Stimulated activated CD4-positive, alpha-beta T cell treated with anti-CD3 and anti-CD28 coated beads, TNF-alpha, amount 100 ng/mL, for 1 hour (primary cell): ENCODE data around the gene CCDC12.

Source experiments
- DNase-seq, 3 donors: peaks; one replicate each; pipeline ENCODE4 v3.0.0-alpha.2; 2020; ENCODE audit warnings: low read depth in 3 of 3, low spot score in 1 of 3

The CCDC12 gene

DNA sequence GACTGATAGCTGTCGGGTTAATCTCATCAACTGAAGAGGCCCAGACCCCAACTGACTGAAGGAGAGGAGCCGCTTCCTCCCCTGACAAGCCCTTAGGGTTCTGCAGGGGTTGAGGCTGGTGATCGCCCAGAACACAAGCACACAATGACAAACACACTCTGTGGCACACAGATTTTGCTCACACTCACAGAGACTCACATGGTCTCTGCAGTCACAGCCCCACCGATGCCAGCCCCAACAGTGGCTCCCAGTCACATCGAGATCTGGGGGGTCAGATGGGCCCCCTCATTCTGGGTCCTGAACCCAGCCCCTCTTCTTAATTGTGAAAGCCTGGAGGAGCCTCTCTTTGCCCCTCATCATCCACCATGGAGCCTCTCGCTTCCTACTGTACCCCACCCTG, 82.3 kb downstream of the CCDC12 start:
- DNase-seq: no peak

DNA sequence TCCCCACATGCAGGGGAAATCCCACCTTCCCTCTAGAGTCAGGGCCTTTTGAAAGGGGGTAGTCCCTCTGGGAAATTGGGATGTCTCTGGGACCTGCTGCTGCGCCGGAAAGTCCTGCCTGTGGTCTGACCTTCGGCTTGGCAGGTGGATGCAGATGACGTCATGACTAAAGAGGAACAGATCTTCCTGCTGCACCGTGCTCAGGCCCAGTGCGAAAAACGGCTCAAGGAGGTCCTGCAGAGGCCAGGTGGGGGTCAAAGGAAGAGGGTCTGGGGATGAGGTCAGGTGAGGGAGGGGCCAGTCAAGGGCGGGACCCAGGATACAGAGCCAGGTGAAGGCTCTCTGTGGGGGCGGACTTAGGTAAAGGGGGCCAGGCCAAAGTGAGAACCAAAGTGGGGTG, 82.8 kb downstream of the CCDC12 start:
- DNase-seq: no peak

DNA sequence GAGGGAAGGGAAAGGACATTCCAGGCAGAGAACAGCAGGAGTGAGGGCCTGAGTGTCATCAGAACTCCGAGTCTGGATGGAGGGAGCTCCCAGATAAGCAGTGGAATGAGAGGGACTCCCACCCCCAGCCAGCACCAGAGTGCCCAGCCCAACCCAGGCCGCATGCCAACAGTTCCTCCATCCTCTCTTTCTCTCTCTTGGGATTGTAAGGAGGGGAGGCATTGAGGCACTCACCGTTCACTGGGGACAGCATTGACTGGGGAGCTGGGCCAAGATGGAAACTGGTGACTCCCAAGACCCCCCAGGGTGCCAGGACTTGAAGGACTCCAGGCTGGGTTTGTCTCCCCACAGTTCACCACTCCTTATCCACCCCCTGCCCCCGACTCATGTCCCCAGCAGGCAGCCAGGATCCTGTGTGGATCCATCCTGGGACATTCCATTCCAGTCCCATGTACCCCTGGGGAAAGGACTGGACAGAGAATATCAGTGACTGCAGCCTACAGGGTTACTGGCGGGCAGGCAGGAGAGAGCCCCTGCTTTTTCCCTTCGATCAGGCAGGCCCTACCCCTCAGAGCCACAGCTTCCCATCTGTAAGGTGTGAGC, 83.3 kb downstream of the CCDC12 start:
- no peak for DNase-seq

DNA sequence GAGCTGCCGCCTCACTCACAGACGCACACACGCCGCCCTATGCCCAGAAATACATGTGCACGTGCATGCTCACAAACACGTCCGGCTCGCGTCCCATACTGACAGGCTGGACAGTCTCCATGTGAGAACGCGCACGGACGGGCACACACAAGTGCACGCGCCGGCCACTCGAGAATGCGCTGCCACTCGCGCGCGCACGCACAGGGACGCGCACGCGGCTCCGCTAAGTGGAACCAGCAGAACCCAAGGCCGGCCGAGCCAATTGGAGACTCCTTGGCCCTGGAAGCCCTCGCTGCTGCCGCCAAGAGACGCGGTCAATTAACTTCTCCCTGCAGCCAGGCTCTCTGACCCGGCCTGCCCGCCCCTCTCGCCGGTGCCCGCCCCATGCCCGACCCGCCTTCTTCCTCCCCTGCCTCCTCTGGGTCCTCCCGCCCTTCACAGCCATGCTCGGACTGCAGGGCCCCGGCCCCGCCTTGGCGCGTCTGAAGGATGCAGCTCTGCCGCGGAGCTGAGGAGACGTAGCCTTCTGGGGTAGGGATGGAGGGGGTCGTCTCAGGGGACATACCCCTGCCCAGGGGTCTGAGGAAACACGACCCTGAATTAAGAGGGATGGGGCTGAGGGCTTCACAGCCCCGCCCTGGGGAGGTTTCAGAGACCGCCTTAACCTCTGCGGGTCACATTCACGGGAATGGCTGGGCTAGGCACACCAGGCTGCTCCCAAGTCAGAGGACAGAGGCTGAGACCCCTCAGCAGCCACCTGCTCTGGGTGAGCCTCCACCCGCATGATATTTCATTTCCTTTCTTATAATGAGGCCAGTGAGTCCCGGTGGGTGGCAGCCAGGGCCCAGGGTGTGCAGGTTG, 84.0 kb downstream of the CCDC12 start:
- no peak for DNase-seq

DNA sequence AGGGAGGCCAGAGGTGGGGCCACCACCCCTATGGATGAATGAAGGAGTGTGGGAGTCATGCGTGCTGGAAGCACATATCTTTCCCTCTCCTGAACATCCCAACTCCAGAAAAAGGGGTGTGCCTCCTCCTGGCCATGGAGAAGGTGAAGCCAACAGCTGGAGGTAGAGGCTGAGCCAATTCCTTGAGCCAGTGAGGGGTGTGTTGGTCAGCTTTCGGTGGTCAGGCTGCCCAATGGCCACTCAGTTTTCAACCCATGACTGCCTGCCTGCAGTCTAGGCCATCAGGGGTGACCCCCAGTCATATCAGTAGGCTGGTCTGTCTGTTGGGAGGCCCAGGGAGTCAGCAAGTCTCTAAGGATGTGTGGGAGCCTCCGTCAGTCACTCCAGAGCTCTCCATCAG, 85.4 kb downstream of the CCDC12 start:
- no peak for DNase-seq

DNA sequence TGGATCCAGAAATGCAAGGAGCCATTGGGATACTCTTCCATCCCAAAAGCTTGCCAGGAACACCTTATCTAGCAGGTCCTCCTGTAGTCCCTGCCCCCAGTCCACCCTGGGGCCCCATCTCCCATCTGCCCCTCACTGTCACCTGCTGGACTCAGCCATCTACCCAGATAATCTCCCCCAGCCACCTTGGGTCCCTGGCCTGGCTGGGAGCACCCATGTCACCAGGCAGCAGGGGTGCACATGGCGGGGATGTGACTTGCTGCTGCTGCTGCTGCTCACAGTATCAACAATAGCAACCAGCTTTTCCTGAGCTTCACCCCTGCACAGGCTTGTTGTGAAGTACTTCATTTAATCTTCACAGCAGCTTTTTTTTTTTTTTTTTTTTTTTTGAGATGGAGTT, 86.4 kb downstream of the CCDC12 start:
- DNase-seq: no peak

DNA sequence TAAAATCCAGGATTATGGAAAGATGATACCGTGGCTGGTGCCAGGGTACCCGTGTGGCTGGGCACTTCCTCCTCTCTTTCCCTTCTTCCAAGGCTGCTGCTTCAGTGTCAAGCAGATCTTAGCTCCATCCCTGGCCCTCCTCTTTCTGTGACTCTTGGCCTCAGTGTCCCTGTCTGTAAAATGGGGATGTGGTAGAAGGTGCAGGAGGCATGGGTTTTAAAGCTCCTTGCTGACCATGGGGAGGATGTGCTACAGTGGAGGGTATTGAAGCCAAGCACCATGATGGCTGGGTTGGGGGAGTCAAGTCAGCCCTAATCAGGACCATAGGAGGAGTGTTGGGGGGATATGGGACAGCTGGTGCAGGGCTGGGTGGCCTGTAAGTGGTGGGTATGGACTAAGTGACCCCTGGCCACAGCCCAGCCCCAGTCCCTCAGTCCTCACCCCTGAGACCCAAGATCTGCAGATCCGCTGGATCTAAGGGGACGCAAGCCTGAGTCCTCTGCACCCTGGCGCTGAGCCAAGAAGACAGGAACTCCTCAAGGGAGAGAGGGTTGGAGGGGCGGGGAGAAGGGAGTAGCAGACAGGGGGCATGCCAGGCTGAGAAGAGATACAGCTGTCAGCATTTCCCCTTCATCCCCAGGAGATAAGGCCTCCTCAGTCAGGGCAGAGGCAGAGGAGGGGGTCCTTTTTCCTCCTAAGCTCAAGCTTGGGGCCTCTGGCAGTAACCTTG, 87.0 kb downstream of the CCDC12 start:
- DNase-seq: no peak

DNA sequence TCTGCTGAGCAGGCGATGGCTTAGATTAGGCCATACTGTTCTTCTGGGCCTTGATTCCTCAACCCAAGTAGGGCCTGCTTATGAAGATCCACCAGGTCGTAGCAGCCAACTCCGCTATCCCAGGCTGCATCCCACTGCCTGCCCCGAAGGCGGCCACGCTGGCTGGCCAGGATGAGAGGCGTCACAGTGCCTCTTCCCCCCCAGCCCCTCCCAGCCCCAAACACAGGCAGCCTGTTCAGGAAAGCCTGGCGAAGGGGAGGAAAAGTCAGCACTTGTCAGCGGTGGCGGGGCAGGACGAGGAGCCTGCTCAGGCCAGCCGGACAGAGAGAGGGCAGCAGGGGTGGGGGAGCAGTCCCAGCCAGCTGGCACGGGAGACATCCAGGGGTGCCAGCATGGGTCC, 87.8 kb downstream of the CCDC12 start:
- no peak for DNase-seq

DNA sequence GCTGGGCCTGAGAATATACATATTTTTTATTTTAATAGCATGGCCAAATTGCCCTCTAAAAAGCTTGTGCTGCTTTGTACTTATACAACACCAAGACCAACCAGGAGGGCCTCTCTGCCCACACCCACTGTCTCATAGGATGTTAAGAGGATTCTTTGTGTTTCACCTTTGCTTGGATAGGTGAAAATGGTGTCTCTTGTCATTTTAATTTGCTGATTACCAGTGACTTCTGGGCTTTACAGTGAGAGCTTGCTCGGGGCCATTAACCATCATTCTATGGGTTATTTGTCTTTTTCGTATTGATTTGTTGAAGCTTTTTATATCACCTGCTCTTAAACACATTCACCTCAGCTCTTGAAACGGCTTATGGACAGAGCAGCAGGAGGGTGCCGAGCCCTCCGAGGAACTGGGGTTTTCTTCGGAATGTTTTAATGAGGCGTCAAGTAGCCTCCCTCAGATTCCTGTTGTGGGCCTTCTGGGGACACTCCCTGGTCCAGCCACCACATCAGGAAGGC, 88.5 kb downstream of the CCDC12 start:
- DNase-seq: no peak

DNA sequence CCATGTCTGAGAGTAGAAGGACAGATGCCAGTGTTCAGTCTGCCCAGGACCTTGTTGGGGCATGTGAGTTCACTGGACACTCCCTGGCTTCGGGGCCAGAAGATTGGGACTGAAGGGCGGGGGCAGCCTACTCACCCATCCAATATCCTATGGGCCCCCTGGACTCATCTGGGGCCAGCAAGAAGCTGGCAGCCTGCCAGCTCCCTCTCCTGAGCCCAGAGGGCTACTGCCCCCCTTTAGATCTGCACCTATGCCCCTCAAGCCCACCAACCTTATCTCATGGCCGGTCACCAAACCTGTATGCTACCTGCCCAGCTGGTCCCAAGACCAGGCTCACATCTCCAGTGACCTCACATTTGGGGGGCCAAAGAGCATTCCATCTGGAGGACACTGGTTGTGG, 90.9 kb downstream of the CCDC12 start:
- no peak for DNase-seq

DNA sequence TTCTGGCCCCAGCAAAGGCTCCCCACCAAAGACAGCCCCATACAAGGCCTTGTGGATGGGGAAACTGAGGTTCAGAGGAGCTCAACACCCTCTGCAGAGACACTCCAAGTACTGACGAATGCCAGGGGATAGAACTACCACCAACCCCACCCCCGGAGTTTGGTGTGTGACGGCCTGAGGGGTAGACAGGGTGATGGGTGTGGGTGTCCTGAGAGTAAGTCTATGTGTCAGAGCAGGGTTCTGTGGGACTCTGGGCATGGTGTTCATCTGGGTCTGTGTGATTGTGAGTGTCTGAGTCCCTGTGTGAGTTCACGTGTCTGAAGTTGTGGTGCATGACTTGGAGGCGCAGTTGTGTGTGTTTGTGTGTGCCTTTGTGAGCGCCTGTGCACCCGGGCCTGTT, 91.6 kb downstream of the CCDC12 start:
- DNase-seq: no peak

DNA sequence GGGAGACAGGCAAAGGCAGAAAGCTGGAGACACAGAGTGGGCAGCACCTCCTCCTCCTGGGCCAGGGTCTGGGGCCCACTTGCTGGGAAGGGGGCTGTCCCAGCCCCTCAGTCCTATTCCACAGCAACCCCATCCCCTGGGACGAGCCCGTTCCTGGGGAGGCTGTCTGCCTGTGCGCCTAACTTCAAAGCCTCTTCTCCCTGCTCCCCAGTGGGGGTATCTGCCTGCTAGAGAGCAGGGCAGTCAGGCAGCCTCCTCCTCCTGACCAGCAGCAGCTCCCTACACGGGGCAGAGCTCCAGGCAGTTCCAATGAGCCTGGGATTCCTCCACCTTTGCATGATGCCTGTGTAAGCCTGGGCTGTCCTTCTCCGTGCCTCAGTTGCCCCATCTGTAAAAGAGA, 92.1 kb downstream of the CCDC12 start:
- DNase-seq: no peak

DNA sequence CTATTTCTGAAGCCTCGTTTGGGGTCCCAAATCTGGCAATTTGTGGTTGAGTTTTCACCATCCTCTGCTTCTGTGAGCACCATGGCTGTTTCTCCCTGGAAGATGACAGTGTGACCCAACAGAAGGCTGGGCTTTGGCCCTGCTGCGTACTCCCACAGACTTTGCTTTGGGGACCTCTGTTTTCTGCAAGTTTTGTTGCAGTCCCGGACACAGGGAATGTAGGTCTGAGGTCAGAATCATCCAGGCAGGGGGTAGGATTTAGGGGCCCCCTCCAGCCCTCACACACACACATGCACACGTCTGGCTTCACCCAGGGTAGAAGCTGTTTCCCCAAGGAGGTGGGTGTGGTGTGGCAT, 92.7 kb downstream of the CCDC12 start:
- DNase-seq: no peak

DNA sequence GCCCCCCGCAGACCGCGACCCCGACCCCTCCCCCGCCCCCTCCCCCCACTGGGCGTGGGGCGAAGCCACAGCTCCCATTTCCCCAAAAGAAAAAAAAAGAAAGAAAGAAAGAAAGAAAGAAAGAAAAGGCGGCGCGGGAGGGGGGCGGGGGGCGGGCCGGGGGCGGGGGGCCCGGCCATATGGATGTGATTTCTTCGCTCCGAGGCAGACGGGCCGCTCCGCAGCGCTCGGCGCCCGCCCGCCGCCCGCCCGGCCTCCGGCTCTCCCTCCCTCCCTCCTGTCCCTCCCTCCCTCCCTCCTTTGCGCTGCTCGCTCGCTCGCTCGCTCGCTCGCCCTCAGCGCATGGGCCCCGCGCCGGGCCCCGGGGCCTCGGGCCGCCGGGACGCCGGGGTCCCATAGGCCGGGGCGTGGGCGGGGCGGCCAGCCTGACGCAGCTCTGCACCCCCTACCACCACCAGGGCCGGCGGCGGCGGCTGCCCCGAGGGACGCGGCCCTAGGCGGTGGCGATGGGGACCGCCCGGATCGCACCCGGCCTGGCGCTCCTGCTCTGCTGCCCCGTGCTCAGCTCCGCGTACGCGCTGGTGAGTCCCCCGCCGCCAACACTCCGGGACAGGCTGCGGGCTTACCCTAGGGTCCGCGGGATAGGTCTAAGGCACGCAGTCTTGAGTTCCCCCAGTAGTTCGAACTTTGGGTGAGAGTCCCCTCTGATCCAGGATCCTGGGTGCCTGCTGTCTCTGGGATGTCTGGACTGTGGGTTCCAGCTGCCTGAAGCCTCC, 93.3 kb downstream of the CCDC12 start:
- no peak for DNase-seq

DNA sequence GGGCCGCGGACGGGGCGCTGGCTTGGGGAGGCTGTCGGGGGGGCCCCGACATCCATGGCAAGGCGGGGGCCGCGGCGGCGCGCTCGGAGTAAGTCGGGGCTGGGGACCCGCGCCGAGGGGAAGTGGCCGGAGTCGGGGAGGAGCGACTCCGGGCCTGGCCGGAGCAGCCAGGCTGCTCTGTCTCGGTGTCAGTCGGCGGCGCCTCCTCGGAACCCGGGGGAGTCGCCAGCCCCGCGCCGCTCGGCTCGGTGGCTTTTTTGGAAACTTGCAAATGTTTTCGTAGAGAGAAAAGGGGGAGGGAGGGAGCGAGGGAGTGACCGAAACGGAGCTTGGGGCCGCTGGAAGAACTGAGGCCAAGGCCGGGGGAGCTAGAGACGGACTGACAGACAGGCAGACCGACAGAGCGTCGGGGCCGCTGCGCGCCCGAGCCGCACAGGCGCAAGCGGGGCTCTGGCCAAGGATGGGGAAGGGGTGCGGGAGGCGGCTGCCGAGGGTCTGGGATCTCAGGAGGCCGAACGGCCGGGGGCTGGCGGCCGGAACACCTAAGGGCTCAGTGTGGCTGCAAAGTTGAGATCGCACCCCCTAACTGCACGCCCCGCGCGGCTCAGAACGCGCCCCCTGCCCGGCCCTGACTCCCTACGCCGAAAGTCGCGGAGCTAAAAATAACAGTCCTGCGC, 94.0 kb downstream of the CCDC12 start:
- no peak for DNase-seq

DNA sequence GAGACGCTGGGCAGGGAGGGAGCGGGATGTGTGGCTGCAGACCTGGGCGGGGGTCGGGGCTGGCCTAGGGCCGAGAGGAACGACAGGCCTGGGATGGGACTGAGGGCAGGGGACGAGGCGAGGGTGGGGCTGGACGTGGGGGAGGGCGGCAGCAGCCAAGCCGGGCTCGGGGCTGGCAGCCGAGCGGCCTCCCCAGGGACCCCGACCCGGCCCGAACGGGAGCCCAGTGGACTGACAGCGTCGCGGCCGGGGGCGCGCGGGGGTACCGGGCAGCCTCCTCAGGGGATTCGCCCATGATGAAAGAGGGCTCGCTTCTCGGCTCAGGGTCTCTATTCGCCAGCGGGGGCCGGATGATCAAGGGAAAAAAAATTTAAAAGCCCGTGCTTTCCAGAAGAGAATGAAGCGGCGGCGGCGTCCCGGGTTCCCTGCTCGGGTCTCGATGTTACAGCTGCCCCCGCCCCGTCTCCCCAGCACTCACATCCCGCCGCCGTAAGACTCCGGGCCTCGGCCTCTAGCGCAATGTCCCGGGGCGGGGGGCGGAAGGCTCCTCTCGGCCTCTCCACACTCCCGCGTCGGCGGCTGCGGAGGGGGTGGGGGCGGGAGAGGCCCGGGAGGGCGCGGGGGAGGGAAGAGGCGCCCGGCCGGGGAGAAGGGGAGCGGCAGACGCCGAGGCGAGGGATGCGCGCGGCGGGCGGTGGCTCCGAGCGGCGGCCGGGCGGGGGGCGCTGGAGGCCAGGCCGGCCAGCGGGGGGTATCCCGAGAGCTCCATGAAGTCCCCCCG, 94.8 kb downstream of the CCDC12 start:
- DNase-seq: no peak

DNA sequence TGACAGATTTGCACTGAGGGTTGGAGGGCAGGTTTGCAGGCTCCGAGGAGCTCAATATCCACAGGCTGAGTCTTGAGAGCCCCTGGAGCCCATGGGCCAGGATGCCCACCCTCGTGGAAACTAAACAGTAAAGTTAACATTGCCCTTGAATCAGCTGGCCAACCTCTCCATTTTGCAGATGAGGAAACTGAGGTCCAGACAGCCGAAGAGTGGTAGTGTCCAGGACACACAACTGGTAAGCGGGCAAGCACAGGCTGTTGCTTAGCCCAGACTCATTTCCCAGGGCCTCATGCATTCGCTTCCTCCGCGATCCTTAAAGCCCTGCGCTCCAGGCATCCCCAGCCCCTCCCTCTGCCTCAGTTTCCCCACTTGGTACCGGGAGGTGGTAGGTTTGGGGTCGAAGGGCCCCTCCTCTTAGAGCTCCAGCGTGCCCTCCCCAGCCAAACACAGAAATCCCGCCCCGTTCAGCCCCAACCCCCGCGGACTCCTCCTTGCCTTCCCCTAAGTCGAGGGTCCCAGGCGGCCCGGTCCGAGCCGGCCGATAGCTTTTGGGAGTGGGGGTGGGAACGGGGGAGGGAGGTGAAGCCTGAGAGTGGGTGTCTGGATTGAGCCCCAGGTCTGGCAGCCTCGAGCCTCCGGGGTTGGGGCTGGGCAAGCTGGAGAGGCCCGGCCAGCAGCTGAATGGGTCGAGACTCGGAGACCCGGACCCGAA, 95.5 kb downstream of the CCDC12 start:
- DNase-seq: no peak

DNA sequence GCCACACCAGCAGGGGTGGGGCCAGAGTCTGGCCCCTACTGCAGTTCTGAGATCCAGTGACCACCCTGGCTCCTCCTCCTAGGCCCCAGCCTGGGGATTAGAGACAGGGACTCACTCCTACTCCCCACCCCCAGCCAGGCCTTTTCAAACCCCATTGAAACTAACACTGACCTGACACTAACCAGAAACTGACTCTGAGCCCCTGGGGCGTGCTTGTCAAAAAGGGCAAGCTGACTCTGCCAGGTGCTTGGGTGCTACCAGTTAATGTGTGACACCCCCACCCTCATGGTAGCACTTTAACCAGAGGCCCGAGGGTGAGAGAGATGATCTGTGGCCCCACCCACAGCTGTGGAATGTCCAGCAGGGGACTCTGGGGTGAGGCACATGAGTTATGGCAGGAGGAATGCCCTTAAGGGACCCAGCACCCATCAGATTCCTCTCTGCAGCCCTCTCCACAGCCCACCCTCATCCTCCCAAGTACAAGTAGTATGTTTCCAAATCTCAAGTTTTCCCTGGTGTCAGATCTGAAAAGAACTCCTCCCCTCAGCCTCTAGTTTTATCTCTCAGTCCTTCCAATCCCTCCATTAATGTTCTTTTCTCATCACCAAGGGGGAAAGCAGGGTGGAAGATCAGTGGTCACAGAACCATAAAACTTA, 97.6 kb downstream of the CCDC12 start:
- DNase-seq: no peak
